ENCODE measurements around the gene EPHA2.

DNA sequence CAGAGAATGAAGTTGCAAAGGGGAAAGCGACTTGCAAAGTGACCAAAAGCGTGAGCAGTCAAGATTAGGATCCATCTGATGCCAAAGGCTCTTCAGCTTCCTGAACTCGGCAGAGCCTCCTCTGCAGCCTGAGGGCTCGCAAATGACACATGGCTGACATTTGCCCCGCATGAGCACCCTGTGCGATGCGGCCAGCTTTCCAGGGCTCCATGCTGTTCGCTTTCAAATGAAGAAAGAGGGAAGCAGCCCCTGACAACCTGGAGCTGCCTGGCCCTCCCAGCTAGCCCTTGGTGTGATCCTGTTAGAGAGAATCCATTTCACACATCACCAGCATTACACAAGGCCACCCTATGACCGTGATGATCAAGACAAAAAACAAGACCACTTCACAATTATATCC, 62.3 kb downstream of the EPHA2 start:
- no peak for TF ChIP-seq EP300 (IDR thresholded peaks at IDR 0.05)
- TF ChIP-seq, protein P1, sequence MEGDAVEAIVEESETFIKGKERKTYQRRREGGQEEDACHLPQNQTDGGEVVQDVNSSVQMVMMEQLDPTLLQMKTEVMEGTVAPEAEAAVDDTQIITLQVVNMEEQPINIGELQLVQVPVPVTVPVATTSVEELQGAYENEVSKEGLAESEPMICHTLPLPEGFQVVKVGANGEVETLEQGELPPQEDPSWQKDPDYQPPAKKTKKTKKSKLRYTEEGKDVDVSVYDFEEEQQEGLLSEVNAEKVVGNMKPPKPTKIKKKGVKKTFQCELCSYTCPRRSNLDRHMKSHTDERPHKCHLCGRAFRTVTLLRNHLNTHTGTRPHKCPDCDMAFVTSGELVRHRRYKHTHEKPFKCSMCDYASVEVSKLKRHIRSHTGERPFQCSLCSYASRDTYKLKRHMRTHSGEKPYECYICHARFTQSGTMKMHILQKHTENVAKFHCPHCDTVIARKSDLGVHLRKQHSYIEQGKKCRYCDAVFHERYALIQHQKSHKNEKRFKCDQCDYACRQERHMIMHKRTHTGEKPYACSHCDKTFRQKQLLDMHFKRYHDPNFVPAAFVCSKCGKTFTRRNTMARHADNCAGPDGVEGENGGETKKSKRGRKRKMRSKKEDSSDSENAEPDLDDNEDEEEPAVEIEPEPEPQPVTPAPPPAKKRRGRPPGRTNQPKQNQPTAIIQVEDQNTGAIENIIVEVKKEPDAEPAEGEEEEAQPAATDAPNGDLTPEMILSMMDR (IDR thresholded peaks at IDR 0.05): no peak

Measured in tibial nerve (tissue), 4 donors.